Psoas muscle (tissue), 8 donors: Measurements from ENCODE around the gene ZNF333. TPM values are rescaled to one million over a fixed set of nuclear protein-coding genes. Genes with fewer than 3 reads are reported as not detected.
A peak's percentile ranks its signal among the peaks of the same experiment; 100 is the strongest.

Experiments used
- ATAC-seq, 4 donors: fragments of 200-7000 bp; cut with Tn5 transposase; one replicate each; pipeline ENCODE4 v1.9.1; 2020; ENCODE audit warnings: moderate library complexity in 3 of 4, mild to moderate bottlenecking in 2 of 4
- DNase-seq, 2 donors: peaks; one replicate each; pipeline ENCODE4 v3.0.0-alpha.2; 2020
- H3K27ac ChIP-seq: fragments of 200-600 bp; one replicate; pipeline ENCODE4 v1.8.0; 2022
- H3K27me3 ChIP-seq, 3 donors: fragments of 200-600 bp in 1 of 3; one replicate each; pipeline versions ENCODE4 v1.6.1 to v1.8.0; 2013 to 2022; ENCODE audit warnings: low read length in 2 of 3, mild to moderate bottlenecking in 2 of 3, moderate library complexity in 1 of 3; ENCODE audit not compliant: insufficient read depth in 3 of 3
- H3K36me3 ChIP-seq, 2 donors: fragments of 200-600 bp in 1 of 2; one replicate each; pipeline versions ENCODE4 v1.6.1 to v1.8.0; 2013 to 2022; ENCODE audit warnings: low read depth in 1 of 2, mild to moderate bottlenecking in 1 of 2, moderate library complexity in 1 of 2; ENCODE audit not compliant: insufficient read depth in 1 of 2
- H3K4me1 ChIP-seq: fragments of 200-600 bp; one replicate; pipeline ENCODE4 v1.8.0; 2022
- H3K4me3 ChIP-seq: fragments of 200-600 bp; one replicate; pipeline ENCODE4 v1.8.0; 2022; ENCODE audit warnings: mild to moderate bottlenecking
- H3K9me3 ChIP-seq: fragments of 200-600 bp; one replicate; pipeline ENCODE4 v1.8.0; 2022
- WGBS, 3 donors: extraction: QIAGEN DNeasy Blood & Tissue Kit; methylation state at CpG; one replicate each; pipeline versions ENCODE4 v1.1.6 to v1.1.7; 2013; 5-methylcytosine and 5-hydroxymethylcytosine counted together
- intact Hi-C, 2 donors: fragments of 100-400 bp; cut with DNase I; formaldehyde crosslinking; loops; one replicate each; pipeline versions ENCODE4 v1.11.0 to v1.14.2; 2022
- long read RNA-seq, 2 donors: library from polyadenylated mRNA; unstranded; transcript quantifications; one replicate each; pipeline ENCODE4 v2.0.0, GENCODE V29; 2021
- polyA plus RNA-seq, 3 donors: library from polyadenylated mRNA; stranded (reverse); fragments of 200-250 nt; gene quantifications; one replicate each; pipeline ENCODE4 v1.2.3, GENCODE V29; 2013
- total RNA-seq, 4 donors: library from RNA; stranded (reverse); fragmentation: NEBNext Ultra II Directional in 2 of 4; extraction: Animal tissue kit (Norgen Biotek cat#: 25700) in 2 of 4; gene quantifications; one replicate each; pipeline versions ENCODE4 v1.2.1 to v1.2.4, GENCODE V29; 2021 to 2023
- TF ChIP-seq, protein P1 (sequence below): fragments of 200-600 bp; IDR thresholded peaks from one replicate; pipeline ENCODE4 v1.8.0; 2022; ENCODE audit warnings: antibody characterized with exemption
- donor health status: healthy with polysubstance abuse.
- donor health status: DM: no; HTN: no; CAD: no; lungs with moderate emphysema.
- donor health status: Bipolar disorder and iron deficiency.
- donor health status: healthy.
- donor health status: DM: yes; HTN: yes; CAD: no.
- donor health status: DM: no; HTN: no; CAD: no.
- donor health status: DM: no; HTN: no; CAD: no.
- donor health status: DM: yes; HTN: yes; CAD: no.

The ZNF333 gene
- 1 to 10 TPM; 6.8 to 9.7 (median 8.5) TPM for total RNA-seq
- polyA plus RNA-seq = 10 to 100 TPM in 2 of 3 donors, 1 to 10 TPM in 1; 6.9 to 16.0 (median 10.2) TPM
- long read RNA-seq, donor 1, partial matches to known transcripts = 0 of 3 reads
- long read RNA-seq, donor 1, other reads (novel, unspliced or antisense) = 1 of 3 reads
- long read RNA-seq, donor 2, full-length matches to known transcripts = 4 of 12 reads
- long read RNA-seq, donor 2, partial matches to known transcripts = 0 of 12 reads
- long read RNA-seq, donor 2, other reads (novel, unspliced or antisense) = 8 of 12 reads

DNA sequence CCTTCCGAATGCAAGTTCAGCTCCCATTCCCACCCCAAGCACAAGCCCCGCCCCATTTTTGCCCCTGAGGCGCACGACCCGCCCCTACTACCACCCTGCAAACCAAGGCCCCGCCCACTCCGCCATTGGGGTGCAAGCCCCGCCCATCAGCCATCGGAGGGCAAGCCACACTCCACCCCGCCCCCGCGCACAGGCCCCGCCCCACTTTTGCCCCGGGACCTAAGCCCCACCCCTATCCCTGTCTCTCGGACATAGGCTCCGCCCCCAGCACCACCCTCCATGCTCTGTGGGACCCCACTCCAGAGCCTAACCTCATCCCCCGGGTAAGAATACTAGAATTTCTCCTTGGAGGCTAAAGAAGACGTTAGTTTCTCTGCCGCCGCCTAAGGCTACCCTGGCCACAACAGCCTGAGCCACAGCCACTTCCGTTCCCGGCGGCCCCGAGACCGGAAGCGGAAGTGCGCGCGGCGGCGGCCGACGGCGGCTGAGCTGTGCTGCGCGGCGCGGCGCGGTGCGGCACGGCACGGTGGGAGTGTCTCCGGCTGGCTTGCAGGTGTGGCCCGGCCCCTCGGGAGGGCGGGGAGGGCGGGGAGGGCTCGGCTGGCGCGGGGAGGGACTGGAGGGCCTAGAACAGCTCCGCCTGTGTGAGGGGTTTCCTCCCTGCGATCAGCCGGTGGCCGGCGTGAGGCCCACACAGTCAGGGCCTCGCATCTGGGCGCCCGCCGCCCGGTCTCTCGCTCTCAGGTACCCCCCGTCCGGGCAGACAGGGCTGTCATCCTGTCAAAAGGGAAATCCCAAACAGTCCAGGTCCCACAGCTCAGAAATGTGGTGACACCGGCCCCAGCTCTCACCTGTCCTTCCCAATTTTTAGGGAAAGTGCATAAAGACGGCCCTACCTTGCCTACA is at the start of gene ZNF333:
ZNF333 (plus strand) TSS at position 451 of the 906 bp plus-strand sequence. CDS start 3,444 bp downstream, outside the sequence.
- peaks cover 10% of the 10 kb centered on the region for H3K4me1 ChIP-seq
- H3K36me3 ChIP-seq = peaks cover 0 to 16% of the 10 kb centered on the region in 2 donors
- ATAC-seq (peak; percentile 99 to 100 (median 99)), DNase-seq (peak; percentile 97 to 98)
- peak within 1 kb of the TSS; percentile 86 for H3K4me3 ChIP-seq
- no peaks in the 10 kb centered on the region for H3K27me3 ChIP-seq
- peak within 1 kb of the TSS; percentile 97 for H3K27ac ChIP-seq
- intact Hi-C loops = loop anchor here in 1 of 2 donors (10.0 kb wide), 1 partner anchor 115 kb away; the partner anchor contains the start of gene NDUFB7
- TF ChIP-seq, protein P1, sequence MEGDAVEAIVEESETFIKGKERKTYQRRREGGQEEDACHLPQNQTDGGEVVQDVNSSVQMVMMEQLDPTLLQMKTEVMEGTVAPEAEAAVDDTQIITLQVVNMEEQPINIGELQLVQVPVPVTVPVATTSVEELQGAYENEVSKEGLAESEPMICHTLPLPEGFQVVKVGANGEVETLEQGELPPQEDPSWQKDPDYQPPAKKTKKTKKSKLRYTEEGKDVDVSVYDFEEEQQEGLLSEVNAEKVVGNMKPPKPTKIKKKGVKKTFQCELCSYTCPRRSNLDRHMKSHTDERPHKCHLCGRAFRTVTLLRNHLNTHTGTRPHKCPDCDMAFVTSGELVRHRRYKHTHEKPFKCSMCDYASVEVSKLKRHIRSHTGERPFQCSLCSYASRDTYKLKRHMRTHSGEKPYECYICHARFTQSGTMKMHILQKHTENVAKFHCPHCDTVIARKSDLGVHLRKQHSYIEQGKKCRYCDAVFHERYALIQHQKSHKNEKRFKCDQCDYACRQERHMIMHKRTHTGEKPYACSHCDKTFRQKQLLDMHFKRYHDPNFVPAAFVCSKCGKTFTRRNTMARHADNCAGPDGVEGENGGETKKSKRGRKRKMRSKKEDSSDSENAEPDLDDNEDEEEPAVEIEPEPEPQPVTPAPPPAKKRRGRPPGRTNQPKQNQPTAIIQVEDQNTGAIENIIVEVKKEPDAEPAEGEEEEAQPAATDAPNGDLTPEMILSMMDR = no peak
- H3K9me3 ChIP-seq = no peaks in the 10 kb centered on the region
- 1% methylated on average over 52 to 66 of the region's 66 CpGs for WGBS, 3 donors

DNA sequence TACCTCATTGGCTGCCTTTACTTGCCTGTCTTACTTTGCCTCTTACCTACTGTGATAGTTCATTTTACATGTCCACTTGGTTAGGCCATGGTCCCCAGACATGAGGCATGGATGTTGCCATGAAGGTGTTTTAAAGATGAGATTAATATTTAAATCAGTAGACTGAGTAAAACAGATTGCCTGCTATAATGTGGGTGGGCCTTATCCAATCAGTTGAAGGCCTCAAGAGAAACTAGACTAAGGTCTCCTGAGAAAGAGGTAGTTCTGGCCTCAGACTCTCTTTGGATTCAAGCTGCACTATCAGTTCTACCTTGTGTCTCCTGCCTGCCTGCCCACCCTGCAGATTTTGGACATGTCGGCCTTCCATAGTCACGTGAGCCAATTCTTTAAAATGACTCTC is 41.3 kb upstream of the ZNF333 start:
- H3K27ac ChIP-seq = no peak overlapping the region
- DNase-seq (no peak), ATAC-seq (no peak)
- TF ChIP-seq, protein P1 = no peak
- H3K9me3 ChIP-seq = no peaks in the 10 kb centered on the region
- H3K36me3 ChIP-seq = no peaks in the 10 kb centered on the region
- 85 to 93% (median 86%) methylated on average over 2 of the region's 2 CpGs for WGBS, 3 donors
- intact Hi-C loops = no loop called here
- H3K4me3 ChIP-seq = no peak overlapping the region
- no peaks in the 10 kb centered on the region for H3K27me3 ChIP-seq
- H3K4me1 ChIP-seq = no peaks in the 10 kb centered on the region

DNA sequence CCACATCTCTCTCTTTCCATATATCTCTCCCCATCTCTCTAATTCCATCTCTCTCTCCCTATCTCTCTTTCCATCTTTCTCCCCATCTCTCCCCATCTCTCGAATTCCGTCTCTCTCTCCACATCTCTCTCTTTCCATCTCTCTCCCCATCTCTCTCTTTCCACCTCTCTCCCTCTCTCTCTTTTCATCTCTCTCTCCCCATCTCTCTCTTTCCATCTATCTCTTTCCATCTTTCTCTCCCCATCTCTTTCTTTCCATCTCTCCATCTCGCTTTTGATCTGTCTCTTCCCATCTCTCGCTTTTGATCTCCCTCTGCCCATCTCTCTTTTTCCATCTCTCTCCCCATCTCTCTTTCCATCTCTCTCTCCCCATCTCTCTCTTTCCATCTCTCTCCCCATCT is 40.8 kb upstream of the ZNF333 start:
- TF ChIP-seq, protein P1 = no peak

DNA sequence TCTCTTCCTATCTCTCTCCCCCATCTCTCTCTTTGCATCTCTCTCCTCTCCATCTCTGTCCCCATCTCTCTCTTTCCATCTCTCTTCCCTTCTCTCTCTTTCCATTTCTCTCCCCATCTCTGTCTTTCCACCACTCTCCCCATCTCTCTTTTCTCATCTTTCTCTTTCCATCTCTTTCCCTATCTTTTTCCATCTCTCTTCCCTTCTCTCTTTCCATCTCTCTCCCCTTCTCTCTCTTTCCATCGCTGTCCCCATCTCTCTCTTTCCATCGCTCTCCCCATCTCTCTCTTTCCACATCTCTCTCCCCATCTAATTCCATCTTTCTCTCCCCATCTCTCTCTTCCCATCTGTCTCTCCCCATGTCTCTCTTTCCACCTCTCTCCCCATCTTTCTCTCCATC is 39.7 kb upstream of the ZNF333 start:
- no peaks in the 10 kb centered on the region for H3K27me3 ChIP-seq
- intact Hi-C loops = no loop called here
- TF ChIP-seq, protein P1 = no peak
- H3K36me3 ChIP-seq = no peaks in the 10 kb centered on the region
- no peak overlapping the region for H3K4me3 ChIP-seq
- no peak overlapping the region for H3K27ac ChIP-seq
- 60 to 76% (median 75%) methylated on average over 2 of the region's 2 CpGs for WGBS, 3 donors
- DNase-seq (no peak), ATAC-seq (no peak)
- H3K9me3 ChIP-seq = no peaks in the 10 kb centered on the region
- no peaks in the 10 kb centered on the region for H3K4me1 ChIP-seq

More for the DNA sequence above, 40.8 kb upstream of the ZNF333 start:
- no peak overlapping the region for H3K4me3 ChIP-seq
- H3K27me3 ChIP-seq = no peaks in the 10 kb centered on the region
- ATAC-seq (no peak), DNase-seq (no peak)
- H3K27ac ChIP-seq = no peak overlapping the region
- H3K4me1 ChIP-seq = no peaks in the 10 kb centered on the region
- H3K9me3 ChIP-seq = no peaks in the 10 kb centered on the region
- 57 to 75% (median 62%) methylated on average over 4 of the region's 4 CpGs for WGBS, 3 donors
- no peaks in the 10 kb centered on the region for H3K36me3 ChIP-seq
- intact Hi-C loops = no loop called here
